Stimulated activated CD8-positive, alpha-beta memory T cell treated with anti-CD3 and anti-CD28 coated beads, Interleukin-12 subunit alpha, Interleukin-12 subunit beta, amount 100 ng/mL, for 24 hours (primary cell): ENCODE results near the gene PRKAB2.
"Not testable (repeated sequence)": the region's sequence is repeated elsewhere in the genome, so short reads cannot be mapped to it uniquely, and the experiment has no call there.

Experiments used
- DNase-seq: peaks from one replicate; pipeline ENCODE4 v3.0.0-alpha.2; 2020; ENCODE audit errors: extremely low read depth

The PRKAB2 gene

DNA sequence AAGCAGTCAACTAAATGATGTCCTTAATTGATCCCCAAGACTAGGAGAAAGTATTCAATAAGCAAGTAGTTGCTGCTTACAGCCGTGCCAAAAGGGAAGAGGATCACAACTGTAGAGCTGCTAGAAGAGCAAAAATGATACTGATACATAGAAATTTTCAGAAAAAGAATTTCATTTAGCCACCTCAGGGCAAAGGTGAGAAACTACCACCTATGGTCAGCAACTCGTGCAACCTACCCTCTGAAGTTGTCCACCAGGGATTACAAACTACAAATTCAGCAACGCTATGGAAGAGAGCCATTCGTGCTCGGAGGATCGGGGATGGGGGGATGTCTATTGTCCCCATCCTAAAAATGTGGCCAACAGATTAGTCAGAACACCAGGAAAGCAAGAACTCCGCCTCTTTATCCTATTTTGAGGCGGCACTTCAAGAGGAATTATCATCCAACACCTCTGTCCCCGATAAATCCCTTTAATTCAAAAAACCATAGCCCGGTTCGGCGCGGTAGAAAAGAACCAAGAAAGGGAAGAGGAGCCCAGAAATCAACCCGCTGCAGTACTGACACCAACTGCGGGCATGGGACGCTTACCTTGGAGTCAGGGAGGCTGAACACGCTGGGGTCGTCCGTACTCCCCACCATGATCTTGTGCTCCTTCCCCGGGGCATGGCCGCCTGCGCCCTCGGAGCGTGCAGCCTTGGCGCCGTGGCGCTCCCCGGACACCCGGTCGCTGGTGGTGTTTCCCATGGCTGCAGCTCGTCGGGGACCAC is 687 bp downstream of the PRKAB2 start:
- no peak for DNase-seq

DNA sequence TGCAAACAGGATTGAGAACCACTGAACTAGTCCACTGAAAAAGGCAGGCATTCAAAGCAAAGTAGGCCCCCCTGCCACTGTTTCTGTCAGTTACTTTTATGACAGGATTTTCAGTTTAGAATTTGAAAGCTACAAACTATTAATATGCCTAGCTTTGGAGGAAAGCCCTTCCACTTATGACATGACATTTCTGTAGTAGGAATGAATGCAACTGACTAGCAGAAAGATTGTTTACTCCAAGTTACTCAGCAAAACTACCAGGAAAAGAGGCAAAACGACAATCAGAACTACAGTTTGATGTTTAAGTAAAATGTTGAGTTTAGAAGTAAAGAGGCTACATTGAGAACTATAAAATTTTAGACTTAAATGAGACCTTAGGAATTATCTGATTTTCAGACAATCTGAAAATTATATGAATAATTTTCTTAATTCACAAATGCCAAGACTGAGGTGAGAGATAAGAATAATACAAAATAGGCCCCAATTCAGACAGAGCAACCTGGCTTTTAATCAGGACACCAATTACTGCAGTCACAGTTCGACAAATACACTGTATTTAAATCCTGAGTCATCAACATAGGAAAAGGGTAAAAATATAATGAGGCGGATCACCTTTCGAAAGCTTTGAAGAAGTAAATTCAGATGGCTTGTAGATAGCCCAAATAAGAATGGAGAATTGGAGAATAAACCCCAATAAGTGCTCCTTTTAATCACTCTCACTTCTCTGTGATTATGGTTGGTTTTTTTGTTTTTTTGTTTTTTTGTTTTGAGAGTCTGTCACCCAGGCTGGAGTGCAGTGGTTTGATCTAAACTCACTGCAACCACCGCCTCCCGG is 2.2 kb downstream of the PRKAB2 start:
- no peak for DNase-seq

DNA sequence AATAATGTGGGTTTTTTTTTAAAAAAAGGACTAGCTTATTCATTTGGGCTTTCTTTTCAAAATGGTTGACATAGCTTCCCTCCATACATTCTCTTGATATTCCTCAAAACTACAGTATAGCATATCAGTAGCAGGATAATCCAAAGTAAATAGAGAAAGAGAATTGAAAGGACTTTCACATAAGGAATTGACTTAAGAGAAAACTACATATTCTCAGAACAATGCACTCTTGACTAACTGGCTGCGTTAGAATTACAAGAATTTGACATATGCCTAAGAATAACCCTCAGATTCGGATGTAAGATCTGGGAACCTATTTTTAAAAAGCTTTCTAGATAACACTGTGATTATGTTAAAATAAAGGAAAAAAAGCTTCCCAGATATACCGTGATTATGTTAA is 3.1 kb downstream of the PRKAB2 start:
- no peak for DNase-seq

DNA sequence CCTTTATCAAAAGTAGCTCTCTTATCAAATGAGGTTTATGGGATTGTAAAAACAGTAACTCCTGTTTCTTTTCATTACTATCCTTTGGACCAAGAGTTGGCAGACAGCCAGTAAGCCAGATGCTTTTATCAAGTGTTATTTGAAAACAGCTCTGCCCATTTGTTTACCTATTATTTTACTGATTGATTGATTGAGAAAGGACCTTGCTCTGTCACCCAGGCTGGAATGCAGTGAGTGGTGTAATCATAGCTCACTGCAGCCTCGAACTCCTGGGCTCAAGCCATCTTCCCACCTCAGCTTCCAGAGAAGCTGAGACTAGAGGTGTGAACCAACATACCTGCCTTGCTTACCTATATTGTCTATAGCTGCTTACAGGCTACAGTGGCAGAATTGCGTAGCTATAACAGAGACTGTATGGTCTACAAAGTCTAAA is 3.6 kb downstream of the PRKAB2 start:
- DNase-seq = no peak

DNA sequence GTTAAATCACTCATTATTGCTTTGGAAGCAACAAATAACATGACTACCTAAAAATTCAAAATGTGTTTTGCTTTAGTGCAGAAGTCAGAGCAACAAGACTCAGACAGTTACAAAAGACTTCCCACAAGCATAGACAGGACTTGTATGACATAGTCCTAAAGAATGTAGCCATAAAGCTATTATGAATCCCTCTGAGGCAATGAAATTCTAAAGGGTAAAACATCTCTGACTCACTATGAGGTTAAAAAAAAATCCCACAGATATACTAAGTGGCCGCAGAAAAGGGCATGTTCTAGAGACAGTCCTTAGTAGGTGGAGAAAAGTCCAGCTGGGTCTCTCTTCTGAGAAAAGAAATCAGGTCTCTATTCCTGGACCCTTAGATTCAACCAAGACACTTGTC is 4.9 kb downstream of the PRKAB2 start:
- DNase-seq = no peak

DNA sequence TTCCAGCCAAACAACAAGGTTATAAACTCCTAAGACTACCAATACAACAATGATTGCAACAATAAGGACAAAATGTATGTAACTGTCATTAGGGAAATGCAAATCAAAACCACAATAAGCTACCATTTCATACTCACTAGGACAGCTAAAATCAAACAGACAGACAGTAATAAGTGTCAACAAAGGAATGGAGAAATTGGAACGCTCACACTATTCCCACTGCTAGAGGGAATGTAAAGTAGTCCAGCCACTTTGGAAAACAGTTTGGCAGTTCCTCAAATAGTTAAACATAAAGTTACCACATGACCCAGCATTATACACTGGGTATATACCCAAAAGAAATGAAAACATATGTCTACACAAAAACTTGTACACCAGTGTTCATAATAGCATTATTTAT is 9.3 kb downstream of the PRKAB2 start:
- DNase-seq = no peak

DNA sequence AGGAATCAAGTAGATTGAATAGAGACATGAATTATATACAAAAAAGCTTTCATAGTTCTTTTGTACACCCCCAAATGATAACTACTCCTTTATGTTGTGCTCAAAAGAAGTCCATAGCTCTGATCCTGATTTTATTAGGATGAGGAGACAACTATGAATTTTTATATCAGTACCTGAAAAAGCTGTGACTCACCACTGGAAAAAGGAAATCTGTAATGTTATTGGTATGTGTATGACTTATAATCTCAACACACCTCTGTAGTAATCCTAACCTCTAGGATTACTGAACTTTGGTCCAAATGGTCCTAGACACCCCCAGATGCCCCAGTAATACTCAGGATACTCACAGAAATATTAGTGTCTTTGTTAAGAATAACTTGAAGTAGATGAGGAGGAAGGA is 10.2 kb downstream of the PRKAB2 start:
- no peak for DNase-seq

DNA sequence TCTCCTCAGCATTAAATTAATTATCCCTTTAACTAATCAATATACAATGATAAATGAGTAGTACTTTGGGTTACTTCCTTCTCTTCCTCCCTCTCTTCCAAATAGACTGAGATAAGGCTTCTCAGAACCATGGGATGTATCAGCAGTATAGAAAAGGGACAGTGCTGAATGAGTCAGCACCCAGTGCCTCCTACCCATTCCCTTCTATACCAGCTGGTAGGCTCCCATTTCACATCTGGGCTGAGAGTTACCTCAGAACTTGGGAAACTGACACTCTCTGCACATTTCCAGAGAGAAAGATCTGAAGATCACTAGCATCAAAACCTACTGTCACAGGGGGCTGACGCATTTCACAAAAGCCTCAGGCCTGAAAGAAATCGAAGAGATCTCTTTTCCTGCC is 15.2 kb downstream of the PRKAB2 start:
- DNase-seq = not testable (repeated sequence)

DNA sequence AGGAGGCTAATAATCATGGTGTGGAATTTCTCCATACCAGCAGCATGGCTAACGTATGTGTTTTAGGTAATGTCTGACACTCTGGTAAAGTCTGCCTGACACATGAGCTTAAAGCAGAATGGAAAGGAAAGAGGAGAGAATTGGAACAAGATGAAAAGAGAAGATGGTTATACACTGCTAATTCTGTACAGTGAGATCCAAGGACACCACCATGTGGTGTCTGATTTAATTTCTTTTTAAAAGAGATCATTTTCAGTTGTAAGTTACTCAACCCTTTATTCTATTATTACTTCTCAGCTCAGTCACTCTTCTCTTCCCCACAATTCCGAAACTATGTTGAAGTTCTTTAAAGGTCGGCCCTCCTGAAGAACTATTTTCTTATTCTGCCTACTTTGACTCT is 15.6 kb downstream of the PRKAB2 start:
- DNase-seq = no peak

DNA sequence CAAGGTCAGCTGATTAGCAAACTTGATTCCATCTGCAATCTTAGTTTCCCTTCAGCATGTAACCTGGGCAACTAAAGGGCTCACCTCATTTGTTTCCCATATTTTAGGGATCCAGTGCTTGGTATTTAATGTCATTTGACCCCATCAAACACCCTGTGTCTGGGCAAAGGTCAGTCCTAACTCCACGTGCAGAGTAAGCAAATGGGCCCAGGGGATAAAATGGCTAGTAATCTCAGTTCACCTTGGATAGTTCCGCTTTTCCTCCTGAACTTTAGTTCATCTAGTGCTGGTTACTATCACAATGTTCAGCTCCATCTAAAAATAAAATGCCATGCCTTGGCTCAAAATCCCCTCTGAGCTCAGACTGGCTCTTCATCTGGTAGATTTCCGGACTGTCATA is 19.5 kb downstream of the PRKAB2 start:
- DNase-seq = no peak

DNA sequence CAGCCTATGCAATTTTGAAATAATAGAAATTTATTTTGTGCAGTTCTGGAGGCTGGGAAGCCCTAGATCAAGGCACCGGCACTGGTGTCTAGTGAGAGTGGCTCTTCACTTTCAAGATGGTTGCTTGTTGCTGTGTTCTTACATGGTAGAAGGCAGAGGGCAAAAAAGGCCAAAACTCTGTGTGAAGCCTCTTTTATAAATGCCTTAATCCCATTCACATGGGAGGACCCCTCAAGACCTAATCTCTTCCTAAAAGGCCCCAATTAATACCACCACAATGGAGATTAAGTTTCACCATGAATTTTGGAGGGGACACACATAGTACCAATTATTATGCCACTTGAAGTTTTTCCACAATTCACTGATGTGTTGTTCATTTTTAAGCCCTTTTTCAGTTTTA is 21.0 kb downstream of the PRKAB2 start:
- no peak for DNase-seq

DNA sequence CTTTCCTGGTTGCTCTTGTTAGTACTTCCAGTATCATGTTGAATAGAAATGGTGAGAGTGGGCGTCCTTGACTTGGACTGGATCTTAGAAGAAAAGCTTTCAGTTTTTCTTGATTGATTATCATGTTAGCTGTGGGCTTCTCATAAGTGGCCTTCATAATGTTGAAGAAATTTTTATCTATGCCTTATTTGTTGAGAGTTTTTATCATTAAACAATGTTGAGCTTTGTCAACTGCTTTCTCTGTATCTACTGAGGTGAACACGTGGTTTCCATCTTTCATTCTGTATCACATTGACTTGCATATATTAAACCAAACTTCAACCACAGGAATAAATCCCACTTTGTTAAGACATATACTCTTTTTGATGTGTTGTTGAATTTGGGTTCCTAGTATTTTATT is 29.4 kb downstream of the PRKAB2 start:
- DNase-seq = no peak

DNA sequence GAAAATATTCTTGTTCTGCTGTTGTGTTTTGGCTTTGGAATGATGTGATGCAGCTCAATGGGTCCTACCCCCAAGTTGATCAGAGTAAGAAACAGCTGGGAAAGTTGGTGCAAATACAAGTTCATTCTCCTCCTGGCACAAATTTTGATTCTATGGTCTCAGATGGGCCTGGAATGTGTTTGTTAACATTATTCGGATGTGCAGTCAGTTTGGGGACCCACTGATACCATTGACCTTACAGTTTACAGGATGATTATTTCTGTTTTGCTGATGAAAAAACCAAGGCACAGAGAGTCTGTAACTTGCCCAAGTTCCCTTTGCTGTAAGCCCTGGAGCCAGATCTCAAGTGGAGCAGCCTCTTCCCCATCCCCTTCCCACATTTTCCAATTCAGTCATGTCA is 41.5 kb downstream of the PRKAB2 start:
- DNase-seq = not testable (repeated sequence)

DNA sequence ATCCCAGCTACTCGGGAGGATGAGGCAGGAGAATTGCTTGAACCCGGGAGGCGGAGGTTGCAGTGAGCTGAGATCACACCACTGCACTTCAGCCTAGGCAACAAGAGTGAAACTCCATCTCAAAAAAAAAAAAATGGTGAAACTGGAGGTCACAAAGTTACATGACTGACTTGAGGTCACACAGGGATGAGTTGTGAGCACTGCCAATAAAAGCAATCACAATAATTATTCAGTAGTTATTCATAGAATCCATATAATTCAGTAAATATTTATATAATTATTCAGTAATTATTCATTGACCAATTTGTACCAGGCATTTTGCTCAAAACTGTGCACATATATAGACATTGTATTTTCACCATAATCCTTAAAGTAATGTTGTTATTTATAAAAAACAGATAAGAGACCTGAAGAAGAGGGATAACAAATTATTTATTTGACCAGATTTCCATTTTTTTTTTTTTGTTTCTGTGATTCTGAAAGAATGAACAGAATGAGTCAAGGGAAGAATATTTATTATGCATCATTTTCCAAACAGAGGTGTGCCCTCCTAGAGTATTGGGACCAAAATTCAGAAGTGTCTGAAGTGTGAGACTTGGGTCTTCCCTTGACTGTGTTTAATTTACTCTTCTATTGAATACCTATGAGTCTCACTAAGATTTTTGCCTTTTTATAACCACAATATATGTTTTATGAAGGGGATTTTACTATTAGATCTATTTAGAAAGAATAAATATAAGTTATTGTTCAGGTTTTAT is 43.0 kb downstream of the PRKAB2 start:
- DNase-seq = no peak

DNA sequence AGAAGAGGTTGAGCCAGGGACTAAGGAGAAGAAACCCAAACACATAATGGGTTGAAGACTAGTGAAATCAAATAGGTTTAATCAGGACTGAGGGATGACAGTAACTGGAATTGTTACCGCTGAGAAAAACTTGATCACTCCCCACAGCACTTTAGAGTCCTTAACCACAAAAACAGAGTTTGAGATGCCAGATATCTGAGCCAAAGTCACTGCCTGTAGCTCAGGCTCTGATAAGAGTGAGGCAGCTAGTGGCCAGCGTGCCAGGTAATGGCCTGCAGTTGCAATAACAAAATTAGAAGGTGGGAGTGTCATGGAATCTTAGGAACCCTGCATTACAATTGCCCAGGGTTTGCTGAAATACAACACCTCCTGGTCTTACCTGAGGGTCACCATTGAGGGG is 48.0 kb downstream of the PRKAB2 start:
- DNase-seq = no peak

DNA sequence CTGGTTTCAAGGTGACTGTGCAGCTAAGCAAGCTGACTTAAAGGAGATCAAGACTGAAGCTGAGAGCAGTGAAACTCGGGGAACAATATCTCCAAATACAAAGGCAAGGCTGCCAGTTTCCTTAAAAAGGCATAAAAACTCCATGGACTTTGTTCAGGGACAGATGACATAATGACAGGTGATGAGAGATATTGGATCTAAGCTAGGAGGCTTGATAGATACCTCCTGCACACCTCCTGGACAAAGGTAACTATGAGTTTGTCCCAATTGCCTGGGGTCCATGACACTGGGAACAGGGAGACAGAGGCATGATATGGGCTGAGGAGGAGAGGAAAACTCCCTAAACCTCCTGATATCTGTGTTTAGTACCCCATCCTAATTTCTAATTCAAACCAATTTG is 55.2 kb downstream of the PRKAB2 start:
- DNase-seq = no peak

DNA sequence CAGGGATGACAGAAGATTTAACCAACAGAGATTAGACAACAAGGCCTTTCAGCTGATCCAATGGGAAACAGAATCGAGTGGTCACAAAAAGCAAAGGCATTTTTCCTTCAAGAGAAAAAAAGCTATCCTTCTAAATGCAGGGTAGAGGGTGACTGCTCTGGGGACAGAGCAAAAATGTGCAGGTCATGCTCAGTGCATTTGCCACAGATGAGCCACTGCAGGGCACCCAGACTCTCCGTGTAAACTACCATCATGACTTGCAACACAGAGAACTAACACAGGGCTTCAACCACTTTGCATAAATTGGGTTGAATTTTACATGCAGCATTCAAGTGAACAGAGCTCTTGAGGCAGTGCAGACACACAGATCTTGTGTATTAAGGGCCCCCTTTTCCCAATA is 56.8 kb downstream of the PRKAB2 start:
- no peak for DNase-seq

DNA sequence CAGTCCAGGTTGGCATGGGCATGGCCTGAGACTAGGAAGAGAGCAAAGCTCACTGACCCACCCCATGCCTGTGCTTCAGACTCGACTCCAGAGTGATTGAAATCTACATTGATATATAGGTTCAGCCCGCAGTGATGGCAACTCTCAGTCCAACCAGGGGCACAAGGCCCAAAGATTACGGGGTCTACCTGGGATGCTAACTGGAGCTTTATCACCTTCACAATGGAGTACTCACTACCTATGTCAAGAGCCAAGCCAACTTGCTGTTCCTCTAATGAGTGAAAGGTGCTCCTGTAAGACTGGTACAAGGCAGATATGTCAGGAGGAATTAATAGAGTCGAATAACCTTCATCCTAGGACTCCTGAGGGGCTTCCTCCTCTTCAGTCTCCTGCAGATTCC is 57.2 kb downstream of the PRKAB2 start:
- not testable (repeated sequence) for DNase-seq

DNA sequence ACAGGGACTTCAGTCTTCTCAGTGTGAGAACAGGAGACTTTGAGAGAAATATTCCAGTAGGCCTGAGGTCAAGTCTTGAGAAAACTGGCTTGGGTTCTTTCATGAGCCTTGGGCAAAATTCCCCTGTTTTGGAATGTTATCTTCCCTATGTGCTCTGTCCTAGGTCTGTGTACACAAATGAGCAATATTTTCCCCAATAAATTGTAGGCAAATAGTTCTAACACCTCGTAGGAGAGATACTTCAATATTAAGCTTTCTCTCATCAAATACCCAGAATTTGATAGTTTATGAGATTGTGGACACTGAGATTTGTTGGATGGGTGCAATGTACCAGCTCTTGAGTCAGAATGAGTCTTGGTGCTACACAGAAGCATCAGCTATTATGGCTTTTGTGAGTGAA is 57.9 kb downstream of the PRKAB2 start:
- DNase-seq = not testable (repeated sequence)

DNA sequence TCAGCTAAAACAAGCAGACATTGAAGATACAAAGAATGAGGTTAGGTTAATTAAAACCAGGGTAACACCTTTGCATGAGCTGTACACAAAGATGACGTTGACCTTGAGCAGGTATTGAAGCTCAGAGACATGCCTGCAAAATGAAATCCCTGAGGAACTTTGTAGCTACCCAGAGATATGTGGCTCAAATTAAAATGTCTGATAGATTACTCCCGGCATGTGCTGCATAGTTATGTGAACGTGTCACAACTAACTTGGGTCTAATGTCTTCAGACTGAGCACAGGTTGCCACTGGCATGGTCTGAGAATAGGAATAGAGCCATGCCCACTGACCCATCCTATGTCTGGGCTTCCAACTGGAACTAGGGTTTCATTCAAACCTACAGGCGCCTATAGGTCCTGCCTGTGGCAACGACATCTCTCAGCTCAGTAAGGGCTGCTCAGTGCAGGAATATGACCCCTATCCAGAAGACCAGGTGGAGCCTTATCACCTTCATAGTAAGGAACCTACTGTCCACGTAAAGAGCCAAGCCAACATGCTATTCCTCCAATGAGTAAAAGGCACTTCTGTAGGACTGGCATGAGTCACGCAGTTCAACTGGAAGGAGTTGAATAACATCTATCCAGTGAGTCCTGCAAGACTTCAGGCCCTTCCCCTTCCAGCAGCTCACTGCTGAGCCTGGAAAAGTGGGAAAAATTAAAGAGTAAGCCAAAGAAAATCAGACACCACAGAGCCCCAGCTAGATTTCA is 60.7 kb downstream of the PRKAB2 start:
- DNase-seq = no peak

DNA sequence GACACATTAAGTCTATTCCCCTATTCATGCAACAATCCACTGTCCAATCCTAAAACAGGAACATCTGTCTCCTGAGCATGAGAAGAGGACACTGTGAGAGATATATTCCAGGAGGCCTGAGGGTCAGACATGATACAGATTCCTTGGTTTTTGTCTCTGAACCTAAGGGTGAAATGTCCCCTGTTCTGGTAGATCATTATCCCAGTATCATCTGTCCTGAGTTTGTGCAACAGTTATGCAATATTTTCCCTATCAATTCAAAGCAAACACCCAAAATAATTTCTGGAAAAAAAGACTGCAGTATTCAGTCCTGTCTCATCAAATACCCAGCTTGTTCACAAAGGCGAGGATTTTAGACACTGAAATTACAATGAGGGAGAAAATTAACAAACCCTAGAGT is 61.4 kb downstream of the PRKAB2 start:
- DNase-seq = no peak

DNA sequence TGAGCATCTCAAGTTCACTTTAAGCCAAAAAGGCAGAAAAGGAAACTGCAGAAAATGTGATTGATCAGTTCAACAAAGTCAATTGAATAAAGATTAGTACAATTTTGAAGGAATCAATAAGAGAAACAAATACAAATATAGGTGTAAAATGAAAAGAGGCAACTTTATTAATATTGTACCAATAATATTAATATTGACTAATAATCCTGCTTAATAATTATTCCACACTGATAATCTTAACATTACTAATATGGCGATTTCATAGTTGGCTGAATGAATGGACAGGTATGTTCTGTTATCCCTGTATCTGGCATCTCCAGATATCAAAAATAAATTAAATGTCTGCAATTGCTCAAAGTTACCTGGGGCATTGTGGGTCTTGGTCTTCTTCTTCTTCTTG is 61.8 kb downstream of the PRKAB2 start:
- no peak for DNase-seq
